ENCODE results near the gene ITGB2. TPM values are rescaled to one million over a fixed set of nuclear protein-coding genes. Genes with fewer than 3 reads are reported as not detected.
"Not testable (repeated sequence)": the region's sequence is repeated elsewhere in the genome, so short reads cannot be mapped to it uniquely, and the experiment has no call there.

The ITGB2 gene
- total RNA-seq, 4 donors from 2014 or later, result 11.2 to 18.8 (median 15.3) TPM

GRCh38 chr21:44929242-44929798 lies 8.6 kb upstream of the ITGB2 start:
- H3K27ac ChIP-seq, result peak overlapping the region; percentile 52
- no peak for TF ChIP-seq EP300 (IDR thresholded peaks at IDR 0.05)
- peaks cover 71% of the 10 kb centered on the region for H3K4me1 ChIP-seq
- no peak overlapping the region for H3K4me3 ChIP-seq
- 93% methylated on average over 6 of the region's 6 CpGs for WGBS
- no peaks in the 10 kb centered on the region for H3K9me3 ChIP-seq
- H3K36me3 ChIP-seq, result no peaks in the 10 kb centered on the region
- peaks cover 56% of the 10 kb centered on the region for H3K27me3 ChIP-seq
- DNase-seq (ENCODE audit: low spot score in 2 of 2), result no peak

DNA sequence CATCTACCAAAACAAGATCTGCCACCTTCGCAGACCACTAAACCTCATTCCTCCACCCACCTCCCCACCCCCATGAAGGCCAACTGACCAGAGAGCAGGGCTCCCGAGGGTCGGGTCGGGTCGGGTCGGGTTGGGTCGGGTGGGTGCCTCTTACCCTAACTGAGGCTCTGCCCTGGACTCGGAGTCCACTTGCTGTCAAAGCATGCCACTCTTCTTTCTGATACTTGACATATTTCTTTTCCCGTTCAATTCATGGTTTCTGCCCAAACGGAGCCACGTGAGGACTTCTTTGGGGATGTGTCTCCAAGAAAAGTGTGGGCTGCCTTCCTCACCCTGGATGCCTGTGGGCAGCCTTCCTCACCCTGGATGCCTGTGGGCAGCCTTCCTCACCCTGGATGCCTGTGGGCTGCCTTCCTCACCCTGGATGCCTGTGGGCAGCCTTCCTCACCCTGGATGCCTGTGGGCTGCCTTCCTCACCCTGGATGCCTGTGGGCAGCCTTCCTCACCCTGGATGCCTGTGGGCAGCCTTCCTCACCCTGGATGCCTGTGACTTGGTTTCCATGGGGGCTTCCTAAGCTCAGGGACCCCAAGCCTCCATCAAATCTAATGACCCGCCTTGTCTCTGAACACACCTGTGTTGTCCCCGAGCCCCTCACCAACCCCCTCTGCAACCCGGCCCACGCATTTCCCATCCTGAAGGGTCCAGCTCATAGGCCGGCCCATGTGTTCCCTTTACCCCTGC lies 8.0 kb upstream of the ITGB2 start:
- 61% methylated on average over 16 of the region's 16 CpGs for WGBS
- Histone ChIP-seq H3K4me3 (peak overlapping the region; percentile 22), H3K27ac (peak overlapping the region; percentile 53), H3K4me1 (peaks cover 71% of the 10 kb centered on the region), H3K27me3 (peaks cover 52% of the 10 kb centered on the region)
- DNase-seq (ENCODE audit: low spot score in 2 of 2); H3K9me3 ChIP-seq; H3K36me3 ChIP-seq: not testable (repeated sequence)

- no peak for TF ChIP-seq POLR2A (IDR thresholded peaks at IDR 0.05)
- no peak for TF ChIP-seq CTCF (IDR thresholded peaks at IDR 0.05)
- TF ChIP-seq EP300 (IDR thresholded peaks at IDR 0.05), result no peak
- TF ChIP-seq POLR2AphosphoS5 (IDR thresholded peaks at IDR 0.05), result no peak
- Histone ChIP-seq H3K36me3 (no peaks in the 10 kb centered on the region), H3K27ac (peak overlapping the region; percentile 53), H3K4me1 (peaks cover 66% of the 10 kb centered on the region), H3K9me3 (no peaks in the 10 kb centered on the region), H3K4me3 (peak overlapping the region; percentile 22), H3K27me3 (peaks cover 43% of the 10 kb centered on the region)
- no peak for DNase-seq (ENCODE audit: low spot score in 2 of 2)
- 13% methylated on average over 17 of the region's 19 CpGs for WGBS
Observed at GRCh38 chr21:44927587-44928461, 7.1 kb upstream of the ITGB2 start.

DNA sequence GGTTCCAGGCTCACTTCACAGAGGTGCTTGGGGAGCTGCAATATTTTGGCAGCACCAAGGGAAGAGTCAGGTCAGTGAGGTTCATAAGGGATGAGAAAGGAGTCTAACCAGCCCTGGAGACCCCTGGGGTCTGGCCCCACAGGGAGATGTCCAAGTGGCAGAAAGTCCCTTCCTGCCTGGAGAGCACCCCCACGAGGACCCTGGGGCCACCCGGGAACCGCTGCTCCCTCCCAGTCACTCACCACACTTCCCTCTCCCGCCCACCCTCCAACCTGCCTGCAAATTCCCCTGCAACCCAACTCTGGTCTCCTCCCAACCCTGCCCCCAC lies 6.5 kb upstream of the ITGB2 start:
- H3K9me3 ChIP-seq, result no peaks in the 10 kb centered on the region
- DNase-seq (ENCODE audit: low spot score in 2 of 2), result no peak
- H3K27ac ChIP-seq, result peak overlapping the region; percentile 53
- peaks cover 37% of the 10 kb centered on the region for H3K27me3 ChIP-seq
- H3K4me3 ChIP-seq, result peak overlapping the region; percentile 22
- no peaks in the 10 kb centered on the region for H3K36me3 ChIP-seq
- TF ChIP-seq EP300 (IDR thresholded peaks at IDR 0.05), result no peak
- peaks cover 60% of the 10 kb centered on the region for H3K4me1 ChIP-seq
- WGBS, result 15% methylated on average over 3 of the region's 4 CpGs

DNA sequence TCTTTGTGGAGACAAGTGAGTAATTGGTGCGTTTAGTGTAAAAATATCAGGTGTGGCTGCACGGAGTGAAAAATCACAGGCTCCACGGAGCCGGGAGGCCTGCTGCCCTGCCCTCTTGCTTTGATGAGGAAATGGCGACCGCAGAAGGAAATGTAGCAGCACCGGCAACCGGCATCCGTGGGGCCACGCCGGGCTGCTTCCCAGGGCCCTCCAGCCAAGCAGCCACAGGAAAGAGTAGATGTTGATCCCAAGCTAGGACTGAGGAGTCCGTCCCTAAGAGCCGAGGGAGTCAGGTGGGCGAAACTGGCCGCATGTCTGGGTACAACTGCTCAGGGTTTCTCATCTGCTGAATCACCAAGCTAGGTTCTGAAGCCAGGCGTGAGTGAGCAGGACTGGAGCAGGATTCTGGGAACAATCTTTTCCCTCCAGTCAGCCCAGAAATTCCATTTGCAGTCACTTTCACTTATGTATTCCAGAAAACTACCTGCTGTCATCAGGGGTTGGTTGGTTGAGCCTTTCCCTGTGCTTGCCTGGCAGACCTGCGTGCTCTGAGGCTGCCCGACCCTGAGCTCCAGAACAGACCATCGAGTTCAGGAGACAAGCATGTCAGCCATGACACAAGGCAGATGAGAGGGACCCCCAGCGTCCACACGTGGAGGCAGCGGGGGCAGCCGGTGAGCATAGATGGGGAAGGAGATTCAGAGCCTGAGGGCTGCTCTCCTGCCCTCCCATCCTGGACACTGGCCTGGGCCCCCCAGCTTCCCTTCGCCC lies 5.8 kb upstream of the ITGB2 start:
- H3K4me1 ChIP-seq, result peaks cover 53% of the 10 kb centered on the region
- H3K27ac ChIP-seq, result no peak overlapping the region
- peaks cover 30% of the 10 kb centered on the region for H3K27me3 ChIP-seq
- no peaks in the 10 kb centered on the region for H3K36me3 ChIP-seq
- TF ChIP-seq EP300 (IDR thresholded peaks at IDR 0.05) (no peak), POLR2AphosphoS5 (IDR thresholded peaks at IDR 0.05) (no peak), POLR2A (IDR thresholded peaks at IDR 0.05) (no peak), CTCF (IDR thresholded peaks at IDR 0.05) (no peak)
- DNase-seq (ENCODE audit: low spot score in 2 of 2), result no peak
- no peak overlapping the region for H3K4me3 ChIP-seq
- H3K9me3 ChIP-seq, result no peaks in the 10 kb centered on the region
- WGBS, result 65% methylated on average over 21 of the region's 24 CpGs

DNA sequence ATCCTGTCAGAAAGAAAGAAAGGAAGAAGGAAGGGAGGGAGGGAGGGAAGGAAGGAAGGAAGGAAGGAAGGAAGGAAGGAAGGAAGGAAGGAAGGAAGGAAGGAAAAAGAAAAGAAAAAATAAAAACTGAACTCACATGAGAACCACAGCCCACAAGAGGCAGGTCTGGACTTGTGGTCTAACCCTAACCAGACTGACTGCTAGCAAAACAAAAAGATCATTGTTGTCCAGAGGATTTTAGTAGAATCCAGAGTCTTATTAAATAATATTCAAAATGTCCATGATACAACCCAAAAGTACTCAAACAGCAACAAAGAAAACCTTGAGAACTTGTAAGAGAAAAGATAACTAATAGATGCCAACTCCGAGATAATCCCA lies 4.7 kb upstream of the ITGB2 start:
- DNase-seq (ENCODE audit: low spot score in 2 of 2), result no peak
- Histone ChIP-seq H3K27ac (peak overlapping the region; percentile 29), H3K36me3 (no peaks in the 10 kb centered on the region), H3K4me3 (no peak overlapping the region), H3K27me3 (peaks cover 20% of the 10 kb centered on the region), H3K9me3 (no peaks in the 10 kb centered on the region), H3K4me1 (peaks cover 44% of the 10 kb centered on the region)
- 60% methylated on average over 1 of the region's 1 CpG for WGBS
- TF ChIP-seq POLR2A (IDR thresholded peaks at IDR 0.05) (no peak), EP300 (IDR thresholded peaks at IDR 0.05) (no peak), POLR2AphosphoS5 (IDR thresholded peaks at IDR 0.05) (no peak), CTCF (IDR thresholded peaks at IDR 0.05) (no peak)

Data from suprapubic skin (tissue), 4 donors.